HS-27A (cell line): ENCODE results near the gene IFITM5.
"Not testable (repeated sequence)": the region's sequence is repeated elsewhere in the genome, so short reads cannot be mapped to it uniquely, and the experiment has no call there.

Experiments
- DNase-seq: peaks from one replicate; pipeline ENCODE4 v3.0.0-alpha.2; 2012; ENCODE audit warnings: low read depth, missing footprints

Gene IFITM5

GRCh38 chr11:328012-328411 lies 28.7 kb upstream of the IFITM5 start:
- no peak for DNase-seq

DNA sequence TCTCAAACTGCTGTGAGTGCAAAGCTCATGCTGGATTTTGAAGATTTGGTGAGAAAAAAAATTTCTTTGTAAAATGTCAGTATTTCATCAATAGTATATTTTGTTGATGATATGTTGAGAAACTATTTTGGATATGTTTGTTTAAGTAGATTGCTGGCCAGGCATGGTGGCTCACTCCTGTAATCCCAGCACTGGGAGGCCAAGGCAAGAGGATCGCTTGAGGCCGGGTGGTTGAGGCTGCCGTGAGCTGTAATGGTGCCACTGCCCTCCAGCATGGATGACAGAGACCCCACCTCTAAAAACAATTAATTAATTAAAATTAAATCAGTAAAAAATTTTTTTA lies 28.2 kb upstream of the IFITM5 start:
- no peak for DNase-seq

GRCh38 chr11:326842-327580 lies 27.7 kb upstream of the IFITM5 start:
- DNase-seq = no peak

- no peak for DNase-seq
Observed at GRCh38 chr11:326592-326841, 27.2 kb upstream of the IFITM5 start.

GRCh38 chr11:325796-326591 lies 26.7 kb upstream of the IFITM5 start:
- no peak for DNase-seq

DNA sequence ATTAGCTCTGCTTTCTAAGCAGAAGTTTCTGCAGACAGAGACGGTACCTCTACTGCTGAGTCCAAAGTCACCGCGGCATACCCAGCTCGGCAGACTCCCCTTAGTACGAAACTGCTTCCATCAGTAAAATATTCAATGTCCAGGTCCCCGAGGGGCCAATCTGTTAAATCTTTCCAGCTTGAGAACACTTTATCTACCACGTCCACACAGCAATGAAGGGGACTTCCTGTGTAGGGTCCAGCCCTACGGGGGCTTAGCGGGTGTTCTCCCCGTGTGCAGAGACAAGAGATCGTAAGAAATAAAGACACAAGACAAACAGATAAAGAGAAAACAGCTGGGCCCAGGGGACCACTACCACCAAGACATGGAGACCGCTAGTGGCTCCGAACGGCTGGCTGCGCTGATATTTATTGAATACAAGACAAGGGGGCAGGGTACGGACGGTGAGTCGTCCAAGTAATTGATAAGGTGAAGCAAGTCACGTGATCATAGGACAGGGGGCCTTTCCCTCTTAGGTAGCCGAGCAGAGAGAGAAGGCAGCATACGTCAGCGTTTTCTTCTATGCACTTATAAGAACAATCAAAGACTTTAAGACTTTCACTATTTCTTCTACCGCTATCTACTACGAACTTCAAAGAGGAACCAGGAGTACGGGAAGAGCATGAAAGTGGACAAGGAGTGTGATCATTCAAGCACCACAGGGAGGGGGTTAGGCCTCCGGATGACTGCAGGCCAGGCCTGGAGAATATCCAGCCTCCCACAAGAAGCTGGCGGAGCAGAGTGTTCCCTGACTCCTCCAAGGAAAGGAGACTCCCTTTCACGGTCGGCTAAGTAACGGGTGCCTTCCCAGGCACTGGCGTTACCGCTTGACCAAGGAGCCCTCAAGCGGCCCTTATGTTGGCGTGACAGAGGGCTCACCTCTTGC lies 25.5 kb upstream of the IFITM5 start:
- DNase-seq = not testable (repeated sequence)

DNA sequence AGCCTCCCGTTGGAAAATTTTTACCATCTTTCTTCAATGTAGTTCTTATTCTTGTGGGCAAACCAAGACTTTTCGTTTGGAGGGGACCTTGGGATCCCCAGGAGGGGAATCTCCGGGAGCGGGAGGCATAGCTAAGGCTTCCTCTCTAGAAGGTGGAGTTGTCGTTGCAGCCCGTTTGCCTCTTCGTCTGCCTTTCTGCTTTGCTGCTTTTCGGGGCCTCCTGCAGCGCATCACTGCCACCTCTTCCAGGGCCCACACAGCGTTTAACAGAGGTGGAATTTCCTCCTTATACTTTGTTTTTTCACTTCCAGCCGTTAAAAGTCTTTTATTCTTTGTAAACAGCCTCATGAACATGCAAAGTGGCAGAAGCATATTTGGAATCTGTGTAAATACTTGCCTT lies 24.8 kb upstream of the IFITM5 start:
- no peak for DNase-seq

- DNase-seq = not testable (repeated sequence)
Observed at GRCh38 chr11:319888-320273, 20.6 kb upstream of the IFITM5 start.

DNA sequence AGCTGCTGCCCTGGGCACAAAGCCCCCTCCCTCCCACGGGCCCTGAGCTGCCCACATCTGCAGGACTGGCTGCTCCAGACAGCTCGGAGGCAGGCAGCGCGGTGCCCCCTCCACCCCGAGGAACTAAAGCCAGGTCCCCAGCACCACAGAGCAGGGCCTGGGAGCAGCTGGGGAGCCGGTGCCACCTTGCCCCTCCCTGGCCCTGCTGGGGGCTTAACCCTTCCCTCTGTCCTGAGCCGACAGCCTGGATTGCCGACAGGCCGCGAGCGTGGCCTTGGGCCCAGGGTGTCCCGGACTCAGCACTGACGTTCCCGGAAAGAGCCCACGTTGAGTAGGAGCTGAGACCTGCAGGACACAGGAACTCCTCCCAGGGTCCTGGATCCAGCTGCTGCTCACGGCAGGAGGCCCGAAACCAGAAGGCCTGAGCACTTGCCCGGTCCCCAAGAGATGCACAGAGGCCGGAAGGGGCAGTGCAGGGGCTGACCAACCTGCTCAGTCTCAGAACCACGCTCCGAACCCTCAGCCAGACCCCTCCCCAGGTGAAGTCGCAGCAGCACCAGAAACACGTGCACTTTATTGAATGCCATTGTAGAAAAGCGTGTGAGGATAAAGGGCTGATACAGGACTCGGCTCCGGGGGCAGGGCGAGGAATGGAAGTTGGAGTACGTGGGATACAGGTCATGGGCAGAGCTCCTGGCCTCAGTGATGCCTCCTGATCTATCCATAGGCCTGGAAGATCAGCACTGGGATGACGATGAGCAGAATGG lies 20.0 kb upstream of the IFITM5 start:
- DNase-seq = not testable (repeated sequence)

GRCh38 chr11:318405-319120 lies 19.2 kb upstream of the IFITM5 start:
- DNase-seq = not testable (repeated sequence)

GRCh38 chr11:317668-318404 lies 18.5 kb upstream of the IFITM5 start:
- DNase-seq = not testable (repeated sequence)

- no peak for DNase-seq
Observed at GRCh38 chr11:316891-317301, 17.6 kb upstream of the IFITM5 start.

DNA sequence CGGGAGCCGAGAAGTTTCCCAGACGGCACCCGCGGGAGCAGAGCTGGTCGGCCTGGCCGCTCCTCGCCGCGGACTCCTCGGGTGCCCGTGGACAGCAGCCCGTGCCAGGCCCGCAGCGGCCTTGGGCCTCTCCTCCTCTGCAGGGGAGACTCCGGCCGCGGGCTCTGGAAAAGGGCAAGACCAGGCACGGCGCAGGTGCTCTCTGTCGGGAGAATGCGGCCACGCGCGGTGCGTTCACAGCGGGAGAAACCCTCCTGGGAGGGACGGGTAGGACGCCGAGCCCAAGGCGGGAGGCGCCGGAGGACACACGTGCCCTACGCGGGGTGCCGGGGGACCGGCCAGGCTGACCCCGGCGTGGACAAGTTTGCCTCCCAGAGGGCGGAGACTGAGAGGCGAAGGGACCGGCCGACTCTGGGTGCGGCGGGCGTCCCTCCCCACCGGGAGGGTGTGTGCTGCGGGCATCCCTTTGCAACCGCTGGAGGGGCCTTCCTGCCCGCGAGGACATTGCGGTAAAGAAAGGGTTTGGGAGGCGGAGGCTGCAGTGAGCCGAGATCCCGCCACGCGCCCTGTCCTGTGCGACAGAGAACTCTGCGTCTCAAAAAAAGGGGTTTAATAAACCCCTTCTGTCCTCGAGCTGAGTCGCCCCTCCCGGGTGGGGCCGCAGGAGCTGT lies 16.8 kb upstream of the IFITM5 start:
- no peak for DNase-seq

DNA sequence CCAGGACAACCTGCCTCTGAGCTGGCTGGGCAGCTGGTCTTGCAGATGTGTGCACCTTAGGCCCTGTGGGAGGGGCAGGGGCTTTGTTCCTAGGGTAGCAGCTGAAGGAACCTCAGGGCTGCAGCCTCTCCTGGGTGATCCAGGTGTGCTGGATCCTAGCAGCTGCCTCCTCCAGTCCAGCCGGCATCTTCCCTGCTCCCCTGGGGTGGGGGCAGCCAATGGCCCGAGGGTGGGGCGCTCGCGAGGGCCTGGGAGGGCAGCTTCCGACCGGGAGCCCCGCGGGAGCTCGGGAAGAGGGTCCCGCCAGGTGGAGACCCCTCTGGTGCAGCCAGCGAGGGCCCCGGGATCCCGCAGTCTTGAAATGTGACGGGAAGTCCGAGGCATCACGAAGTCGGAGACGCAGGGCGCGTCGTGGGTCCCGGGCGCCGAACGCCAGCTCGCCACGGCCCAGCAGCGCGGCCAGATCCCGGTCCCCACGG lies 16.2 kb upstream of the IFITM5 start:
- no peak for DNase-seq

- DNase-seq = no peak
Observed at GRCh38 chr11:315051-315481, 15.7 kb upstream of the IFITM5 start.

- not testable (repeated sequence) for DNase-seq
Observed at GRCh38 chr11:314554-314875, 15.2 kb upstream of the IFITM5 start.

DNA sequence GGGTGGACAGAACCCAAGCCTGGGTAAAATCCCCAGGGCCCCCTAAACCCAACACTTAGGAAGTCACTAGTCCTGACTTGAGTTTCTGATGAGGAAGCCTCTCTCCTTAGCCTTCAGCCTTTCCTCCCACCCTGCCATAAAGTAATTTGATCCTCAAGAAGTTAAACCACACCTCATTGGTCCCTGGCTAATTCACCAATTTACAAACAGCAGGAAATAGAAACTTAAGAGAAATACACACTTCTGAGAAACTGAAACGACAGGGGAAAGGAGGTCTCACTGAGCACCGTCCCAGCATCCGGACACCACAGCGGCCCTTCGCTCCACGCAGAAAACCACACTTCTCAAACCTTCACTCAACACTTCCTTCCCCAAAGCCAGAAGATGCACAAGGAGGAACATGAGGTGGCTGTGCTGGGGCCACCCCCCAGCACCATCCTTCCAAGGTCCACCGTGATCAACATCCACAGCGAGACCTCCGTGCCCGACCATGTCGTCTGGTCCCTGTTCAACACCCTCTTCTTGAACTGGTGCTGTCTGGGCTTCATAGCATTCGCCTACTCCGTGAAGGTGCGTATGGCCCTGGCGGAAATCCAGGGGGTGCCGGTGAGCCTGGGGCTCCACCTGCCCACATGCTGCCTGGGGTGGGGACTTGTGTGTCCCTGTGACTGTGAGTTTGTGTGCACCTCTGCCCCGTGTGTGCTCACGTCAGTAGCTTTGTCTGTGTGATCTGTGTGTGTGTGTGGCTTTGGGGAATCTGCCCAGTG lies 14.6 kb upstream of the IFITM5 start, which contains the start of gene IFITM1:
Gene IFITM1 (plus strand): TSS at position 254 of the 767 bp plus-strand sequence. CDS start 131 bp downstream, at position 385.
- no peak for DNase-seq

DNA sequence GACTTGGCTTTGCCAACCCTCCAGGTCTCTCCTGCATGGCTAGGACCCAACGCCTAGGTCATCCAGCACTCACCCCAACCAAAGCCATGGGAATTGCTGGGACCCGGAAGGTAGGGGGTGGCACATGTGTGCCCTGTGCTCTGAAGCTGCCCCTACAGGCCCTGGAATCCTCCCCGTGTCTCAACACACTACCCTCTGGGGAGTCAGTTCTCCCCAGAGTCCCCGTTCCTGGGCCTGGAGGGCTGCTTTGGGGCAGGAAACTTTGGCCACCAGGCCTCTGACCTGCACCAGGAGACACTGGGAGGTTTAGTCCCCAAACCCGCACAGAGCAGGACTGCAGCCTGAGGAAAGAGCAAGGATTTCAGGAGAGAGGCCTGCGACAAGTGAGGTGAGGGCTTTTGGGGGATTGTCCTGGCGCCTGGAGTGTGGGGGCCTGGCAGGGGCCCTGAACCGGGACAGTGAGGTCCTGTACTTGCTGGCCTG lies 14.0 kb upstream of the IFITM5 start:
- no peak for DNase-seq
